Gastroesophageal sphincter (tissue), 4 donors: ENCODE measurements around the gene AGAP4. TPM values are rescaled to one million over a fixed set of nuclear protein-coding genes. Genes with fewer than 3 reads are reported as not detected.
"Not testable (repeated sequence)": the region's sequence is repeated elsewhere in the genome, so short reads cannot be mapped to it uniquely, and the experiment has no call there.

Experiments
- ATAC-seq: fragments of 150-250 bp; one replicate; pipeline ENCODE4 v1.9.1; 2016; ENCODE audit warnings: mild to moderate bottlenecking, moderate library complexity
- H3K27ac ChIP-seq, 4 donors: fragments of 200-600 bp; sonication (generic) in 3 of 4; 1 replicate in 3 of 4; 2 replicates in 1 of 4; pipeline ENCODE4 v1.5.1; 2016 to 2019
- H3K27me3 ChIP-seq: fragments of 200-600 bp; sonication (generic); one replicate; pipeline ENCODE4 v1.5.1; 2019
- H3K36me3 ChIP-seq, 2 donors: fragments of 200-600 bp; sonication (generic); one replicate each; pipeline ENCODE4 v1.5.1; 2019; ENCODE audit warnings: control low read depth in 1 of 2
- H3K4me1 ChIP-seq, 3 donors: fragments of 200-600 bp; sonication (generic); 1 replicate in 2 of 3; 2 replicates in 1 of 3; pipeline ENCODE4 v1.5.1; 2016 to 2019; ENCODE audit warnings: control low read depth in 2 of 3
- H3K4me3 ChIP-seq, 2 donors: fragments of 200-600 bp; sonication (generic); one replicate each; pipeline ENCODE4 v1.5.1; 2019; ENCODE audit warnings: mild to moderate bottlenecking in 1 of 2, moderate library complexity in 1 of 2
- H3K9me3 ChIP-seq, 3 donors: fragments of 200-600 bp; sonication (generic); one replicate each; pipeline ENCODE4 v1.5.1; 2017 to 2019; ENCODE audit warnings: control low read depth in 2 of 3
- EP300 ChIP-seq: sonication (generic); formaldehyde crosslinking; IDR thresholded peaks from one replicate; pipeline ENCODE4 v1.6.1; 2017; ENCODE audit warnings: antibody characterized with exemption, mild to moderate bottlenecking
- POLR2A ChIP-seq, 2 donors: fragments of 450-650 bp; IDR thresholded peaks; one replicate each; pipeline ENCODE4 v1.6.1; 2017; ENCODE audit warnings: antibody characterized with exemption in 2 of 2, mild to moderate bottlenecking in 2 of 2, moderate library complexity in 1 of 2
- POLR2AphosphoS5 ChIP-seq: sonication (generic); formaldehyde crosslinking; IDR thresholded peaks from one replicate; pipeline ENCODE4 v1.6.1; 2017; ENCODE audit warnings: antibody characterized with exemption
- WGBS, 2 donors: methylation state at CpG; one replicate each; pipeline ENCODE4 v1.1.5; 2018; ENCODE audit warnings: low coverage in 1 of 2; 5-methylcytosine and 5-hydroxymethylcytosine counted together
- total RNA-seq, 4 donors: library from RNA; depleted of rRNA; stranded (reverse); fragments of >200 nt; gene quantifications; one replicate each; pipeline ENCODE4 v1.1.0, GENCODE V29; 2016
- TF ChIP-seq, protein P1 (sequence below), 4 experiments: fragments of 200-600 bp in 2 of 4; fragments of 450-650 bp in 2 of 4; sonication (generic) in 1 of 4; IDR thresholded peaks; one replicate each; pipeline ENCODE4 v1.5.1; 2017 to 2019; ENCODE audit warnings: antibody characterized with exemption in 4 of 4, mild to moderate bottlenecking in 2 of 4, moderate library complexity in 2 of 4

Gene AGAP4
- total RNA-seq, 4 donors from 2014 or later: 6.9 to 13.1 (median 9.6) TPM

GRCh38 chr10:45819552-45819951 is 27.7 kb downstream of the AGAP4 start:
- no peaks in the 10 kb centered on the region for H3K4me1 ChIP-seq
- WGBS, 2 donors: 61 to 77% methylated on average over 4 to 8 of the region's 9 CpGs
- H3K27ac ChIP-seq: no peak overlapping the region
- no peak overlapping the region for H3K4me3 ChIP-seq
- H3K27me3 ChIP-seq: no peaks in the 10 kb centered on the region
- H3K9me3 ChIP-seq: no peaks in the 10 kb centered on the region
- ATAC-seq: no peak
- TF ChIP-seq POLR2A (IDR thresholded peaks at IDR 0.05) (no peak), EP300 (no peak), POLR2AphosphoS5 (no peak)
- TF ChIP-seq, protein P1, sequence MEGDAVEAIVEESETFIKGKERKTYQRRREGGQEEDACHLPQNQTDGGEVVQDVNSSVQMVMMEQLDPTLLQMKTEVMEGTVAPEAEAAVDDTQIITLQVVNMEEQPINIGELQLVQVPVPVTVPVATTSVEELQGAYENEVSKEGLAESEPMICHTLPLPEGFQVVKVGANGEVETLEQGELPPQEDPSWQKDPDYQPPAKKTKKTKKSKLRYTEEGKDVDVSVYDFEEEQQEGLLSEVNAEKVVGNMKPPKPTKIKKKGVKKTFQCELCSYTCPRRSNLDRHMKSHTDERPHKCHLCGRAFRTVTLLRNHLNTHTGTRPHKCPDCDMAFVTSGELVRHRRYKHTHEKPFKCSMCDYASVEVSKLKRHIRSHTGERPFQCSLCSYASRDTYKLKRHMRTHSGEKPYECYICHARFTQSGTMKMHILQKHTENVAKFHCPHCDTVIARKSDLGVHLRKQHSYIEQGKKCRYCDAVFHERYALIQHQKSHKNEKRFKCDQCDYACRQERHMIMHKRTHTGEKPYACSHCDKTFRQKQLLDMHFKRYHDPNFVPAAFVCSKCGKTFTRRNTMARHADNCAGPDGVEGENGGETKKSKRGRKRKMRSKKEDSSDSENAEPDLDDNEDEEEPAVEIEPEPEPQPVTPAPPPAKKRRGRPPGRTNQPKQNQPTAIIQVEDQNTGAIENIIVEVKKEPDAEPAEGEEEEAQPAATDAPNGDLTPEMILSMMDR (IDR thresholded peaks at IDR 0.05): no peak
- H3K36me3 ChIP-seq: no peaks in the 10 kb centered on the region

DNA sequence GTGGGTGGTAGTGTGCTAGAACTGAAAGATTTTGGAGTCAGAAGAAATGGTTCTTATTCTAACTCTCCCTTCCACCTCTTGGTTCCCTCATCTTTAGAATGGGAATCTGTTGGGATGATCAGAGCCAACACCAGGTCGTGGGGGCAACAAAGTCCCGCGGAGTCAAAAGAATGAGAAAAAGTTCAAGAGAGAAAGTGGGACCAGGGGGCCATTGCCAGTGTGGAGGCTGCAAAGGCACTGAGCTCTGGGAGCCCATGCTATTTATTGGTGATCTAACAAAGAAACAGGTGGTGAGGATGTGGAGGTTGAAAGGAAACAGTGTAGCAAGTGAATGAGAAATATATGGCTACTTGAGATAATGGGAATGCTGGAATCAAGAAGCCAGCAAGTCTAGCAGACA is 29.4 kb downstream of the AGAP4 start:
- no peak for ATAC-seq
- TF ChIP-seq, protein P1 (IDR thresholded peaks at IDR 0.05): no peak
- TF ChIP-seq POLR2A (IDR thresholded peaks at IDR 0.05) (no peak), EP300 (no peak), POLR2AphosphoS5 (no peak)
- Histone ChIP-seq H3K4me1 (no peaks in the 10 kb centered on the region), H3K27me3 (no peaks in the 10 kb centered on the region), H3K27ac (no peak overlapping the region), H3K9me3 (no peaks in the 10 kb centered on the region), H3K4me3 (no peak overlapping the region), H3K36me3 (no peaks in the 10 kb centered on the region)
- 94% methylated on average over 3 of the region's 3 CpGs; no CpG with 5 or more reads in 1 of the 2 donors for WGBS, 2 donors

DNA sequence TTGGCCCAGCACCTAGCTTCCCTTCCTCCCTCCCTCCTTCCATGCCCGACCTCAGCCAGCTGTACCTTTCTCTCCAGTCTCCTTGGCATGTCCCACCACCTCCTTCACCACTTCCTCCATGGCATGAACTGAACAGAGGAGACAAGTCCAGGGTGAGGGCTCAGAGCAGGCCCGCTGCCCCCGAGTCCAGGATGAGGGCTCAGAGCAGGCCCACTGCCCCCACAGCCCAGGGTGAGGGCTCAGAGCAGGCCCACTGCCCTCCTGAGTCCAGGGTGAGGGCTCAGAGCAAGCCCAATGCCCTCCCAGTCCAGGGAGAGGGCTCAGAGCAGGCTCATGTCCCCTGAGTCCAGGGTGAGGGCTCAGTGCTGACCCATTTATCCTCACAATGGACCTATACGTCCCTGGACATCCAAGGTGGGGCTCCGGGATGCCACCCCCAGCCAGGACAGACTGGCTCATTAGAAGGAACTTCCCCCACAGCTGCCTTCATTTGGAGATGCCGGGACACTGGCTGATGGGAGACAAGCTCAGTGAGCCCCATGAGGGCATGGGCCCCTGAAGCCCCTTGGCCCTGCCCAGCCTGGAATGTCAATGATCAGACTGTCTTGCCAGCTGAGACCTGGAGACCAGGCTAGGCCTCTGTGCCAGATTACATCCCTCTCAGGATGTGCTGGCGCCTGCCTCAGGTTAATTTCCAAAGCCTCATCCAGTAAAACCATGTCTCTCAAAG is 30.0 kb downstream of the AGAP4 start:
- Histone ChIP-seq H3K27ac (no peak overlapping the region), H3K27me3 (no peaks in the 10 kb centered on the region), H3K4me3 (no peak overlapping the region), H3K36me3 (no peaks in the 10 kb centered on the region), H3K4me1 (no peaks in the 10 kb centered on the region), H3K9me3 (no peaks in the 10 kb centered on the region)
- 100% methylated on average over 1 to 2 of the region's 7 CpGs for WGBS, 2 donors
- ATAC-seq: no peak
- no peak for TF ChIP-seq POLR2AphosphoS5
- TF ChIP-seq EP300: no peak
- TF ChIP-seq, protein P1 (IDR thresholded peaks at IDR 0.05): no peak
- TF ChIP-seq POLR2A (IDR thresholded peaks at IDR 0.05): no peak

DNA sequence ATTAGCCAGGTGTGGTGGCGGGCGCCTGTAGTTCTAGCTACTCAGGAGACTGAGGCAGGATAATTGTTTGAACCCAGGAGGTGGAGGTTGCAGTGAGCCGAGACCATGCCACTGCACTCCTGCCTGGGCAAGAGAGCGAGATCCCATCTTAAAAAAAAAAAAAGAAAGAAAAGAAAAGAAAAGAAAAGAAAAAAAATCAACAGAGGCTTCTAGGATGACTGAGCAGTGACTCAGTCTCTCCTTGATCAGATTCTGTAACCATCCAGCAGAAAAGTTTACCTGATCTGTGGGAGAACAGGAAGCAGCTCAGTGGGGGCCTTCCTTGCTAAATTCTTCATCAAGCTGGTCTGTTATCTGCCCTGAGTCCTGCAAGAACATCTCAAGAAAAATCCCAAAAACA is 33.2 kb downstream of the AGAP4 start:
- H3K27me3 ChIP-seq, H3K4me1 ChIP-seq, H3K27ac ChIP-seq, H3K36me3 ChIP-seq, ATAC-seq, H3K4me3 ChIP-seq, H3K9me3 ChIP-seq: not testable (repeated sequence)
- WGBS, 2 donors: 87 to 100% methylated on average over 1 to 4 of the region's 4 CpGs

GRCh38 chr10:45812959-45813358 is 34.3 kb downstream of the AGAP4 start:
- not testable (repeated sequence) for H3K27me3 ChIP-seq, H3K27ac ChIP-seq, H3K36me3 ChIP-seq, ATAC-seq, H3K9me3 ChIP-seq, H3K4me3 ChIP-seq, H3K4me1 ChIP-seq
- 64 to 77% methylated on average over 8 to 11 of the region's 13 CpGs for WGBS, 2 donors

- Histone ChIP-seq H3K27ac (no peak overlapping the region), H3K36me3 (no peaks in the 10 kb centered on the region), H3K4me3 (no peak overlapping the region), H3K4me1 (no peaks in the 10 kb centered on the region), H3K27me3 (no peaks in the 10 kb centered on the region), H3K9me3 (no peaks in the 10 kb centered on the region)
- ATAC-seq: no peak
- WGBS, 2 donors: 68 to 100% methylated on average over 1 to 6 of the region's 6 CpGs
- TF ChIP-seq POLR2A (IDR thresholded peaks at IDR 0.05): no peak
- TF ChIP-seq EP300: no peak
- TF ChIP-seq POLR2AphosphoS5: no peak
- TF ChIP-seq, protein P1 (IDR thresholded peaks at IDR 0.05): no peak
Observed at GRCh38 chr10:45811075-45811474, 36.2 kb downstream of the AGAP4 start.
